ENCODE measurements around the gene KCNQ1OT1.
"Not testable (repeated sequence)": the region's sequence is repeated elsewhere in the genome, so short reads cannot be mapped to it uniquely, and the experiment has no call there.

The KCNQ1OT1 gene

DNA sequence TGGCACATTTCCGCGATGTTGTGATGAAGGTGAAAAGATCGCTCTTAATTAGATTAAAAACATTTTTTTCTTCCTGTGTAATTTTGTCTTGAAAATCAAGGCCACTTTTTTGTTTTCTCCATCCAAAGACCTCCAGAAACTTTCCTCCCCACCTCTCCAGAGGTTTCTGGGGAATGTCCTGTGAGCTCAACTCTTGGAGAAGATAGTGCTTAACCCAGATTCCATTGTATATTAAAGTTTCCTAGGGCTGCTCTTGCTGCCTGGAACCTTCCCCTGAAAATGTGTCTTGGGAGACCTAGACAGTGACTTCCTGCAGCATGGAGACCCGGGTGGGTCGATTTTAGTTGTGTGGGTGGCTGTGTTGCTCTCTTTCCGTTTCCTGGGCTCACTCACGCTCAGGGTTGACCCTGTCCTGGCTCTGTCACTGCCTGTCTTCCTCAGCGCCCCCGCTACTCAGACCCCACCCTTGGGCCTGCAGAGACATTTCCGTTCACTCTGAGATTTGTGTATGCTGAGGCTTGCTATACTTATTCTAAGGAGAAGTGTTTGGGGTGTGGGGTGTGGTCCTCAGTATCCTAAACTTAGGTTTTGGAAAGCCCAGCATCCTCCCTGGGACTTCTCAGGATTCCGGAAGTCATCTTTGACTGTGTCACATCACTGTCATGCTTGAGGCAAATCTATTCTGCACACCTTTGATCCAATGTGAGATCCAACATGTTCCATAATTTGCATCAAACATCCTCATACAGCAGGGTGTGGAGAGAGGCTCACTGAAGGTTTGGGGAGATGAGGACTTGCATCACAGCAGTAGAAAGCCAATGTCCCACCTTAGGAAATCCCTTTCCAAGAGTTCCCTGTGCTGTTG, 47.2 kb downstream of the KCNQ1OT1 start:
- no peak for DNase-seq (ENCODE audit: low read depth in 2 of 2)

DNA sequence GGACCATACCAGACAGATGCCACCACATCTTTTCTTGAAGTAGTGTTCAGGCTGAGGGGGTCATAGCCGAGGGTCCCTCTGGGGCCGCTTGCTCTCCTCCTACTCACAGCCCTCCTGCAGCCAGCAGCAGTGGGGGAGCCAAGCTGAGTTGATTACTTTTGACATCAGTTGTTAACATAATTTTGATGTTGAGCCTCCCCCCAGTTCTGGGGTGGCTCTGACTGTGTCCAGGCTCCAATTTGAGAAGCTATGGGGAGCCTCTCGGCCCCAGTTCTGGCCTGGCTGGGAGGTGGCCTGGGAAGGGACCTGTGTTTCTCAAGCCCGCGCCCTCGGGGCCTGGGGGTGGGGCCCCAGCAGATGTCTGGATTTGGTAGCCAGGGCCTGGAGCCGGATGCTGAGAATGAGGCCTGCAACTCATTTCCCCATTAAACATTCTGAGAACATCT, 47.9 kb downstream of the KCNQ1OT1 start:
- no peak for DNase-seq (ENCODE audit: low read depth in 2 of 2)

DNA sequence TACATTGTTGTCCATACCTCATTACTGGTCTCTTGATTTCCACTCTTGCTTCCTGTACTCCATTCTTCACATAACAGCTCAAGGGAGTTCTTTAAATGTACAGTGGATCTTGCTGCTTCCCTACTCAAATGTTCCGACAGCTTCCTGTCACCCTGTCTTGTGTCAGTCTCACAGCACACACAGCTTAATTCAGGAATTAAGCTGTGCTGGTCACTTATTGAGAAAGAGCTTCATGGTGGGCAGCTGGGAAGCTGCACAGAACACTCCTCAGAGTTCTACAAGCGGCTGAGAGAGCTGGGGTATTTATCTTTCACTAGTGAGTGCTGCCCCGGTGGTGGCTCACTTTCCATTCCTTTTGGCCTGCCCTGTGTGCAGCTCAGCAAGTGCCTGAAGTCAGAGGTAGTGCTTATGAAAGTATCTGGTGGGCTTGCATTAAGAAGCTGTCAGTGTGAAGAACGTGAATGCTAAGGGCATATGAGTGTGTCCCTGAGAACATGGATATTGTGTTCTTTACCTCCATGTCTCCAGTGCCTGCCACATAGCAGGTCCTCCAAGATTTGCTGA, 48.7 kb downstream of the KCNQ1OT1 start:
- DNase-seq (ENCODE audit: low read depth in 2 of 2): no peak

- DNase-seq (ENCODE audit: low read depth in 2 of 2): no peak
Observed at GRCh38 chr11:2650343-2650867, 49.4 kb downstream of the KCNQ1OT1 start.

- DNase-seq (ENCODE audit: low read depth in 2 of 2): no peak
Observed at GRCh38 chr11:2649848-2650247, 49.9 kb downstream of the KCNQ1OT1 start.

DNA sequence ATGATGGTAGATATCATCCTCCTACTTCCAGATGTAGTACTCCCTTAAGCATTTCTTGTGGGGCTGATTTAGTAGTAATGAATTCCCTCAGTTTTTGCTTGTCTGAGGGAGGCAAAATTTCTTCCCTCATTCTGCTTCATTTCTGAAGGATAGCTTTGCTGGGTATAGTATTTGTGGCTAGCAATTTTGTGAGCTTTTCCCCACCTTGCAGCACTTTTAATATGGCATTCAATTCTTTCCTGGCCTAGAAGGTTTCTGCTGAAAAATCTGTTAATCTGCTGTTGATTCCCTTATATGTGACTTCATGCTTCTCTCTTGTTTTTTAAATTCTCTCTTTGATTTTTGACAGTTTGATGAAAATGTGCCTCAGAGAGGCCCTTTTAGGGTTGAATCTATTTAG, 50.4 kb downstream of the KCNQ1OT1 start:
- no peak for DNase-seq (ENCODE audit: low read depth in 2 of 2)

DNA sequence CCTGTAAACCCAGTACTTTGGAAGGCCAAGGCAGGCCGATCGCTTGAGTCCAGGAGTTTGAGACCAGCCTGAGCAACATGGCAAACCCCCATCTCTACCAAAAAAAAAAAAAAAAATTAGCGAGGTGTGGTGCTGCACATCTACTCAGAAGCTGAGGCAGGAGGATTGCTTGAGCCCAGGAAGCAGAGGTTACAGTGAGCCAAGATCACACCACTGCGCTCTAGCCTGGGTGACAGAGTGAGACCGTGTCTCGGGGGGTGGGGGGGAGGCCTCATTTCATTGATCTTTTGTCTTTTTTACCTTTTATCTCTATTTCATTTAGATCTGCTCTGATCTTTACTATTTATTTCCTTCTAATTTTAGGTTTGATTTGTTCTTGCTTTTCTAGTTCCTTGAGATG, 51.8 kb downstream of the KCNQ1OT1 start:
- DNase-seq (ENCODE audit: low read depth in 2 of 2): no peak

- DNase-seq (ENCODE audit: low read depth in 2 of 2): no peak
Observed at GRCh38 chr11:2647167-2647566, 52.6 kb downstream of the KCNQ1OT1 start.

DNA sequence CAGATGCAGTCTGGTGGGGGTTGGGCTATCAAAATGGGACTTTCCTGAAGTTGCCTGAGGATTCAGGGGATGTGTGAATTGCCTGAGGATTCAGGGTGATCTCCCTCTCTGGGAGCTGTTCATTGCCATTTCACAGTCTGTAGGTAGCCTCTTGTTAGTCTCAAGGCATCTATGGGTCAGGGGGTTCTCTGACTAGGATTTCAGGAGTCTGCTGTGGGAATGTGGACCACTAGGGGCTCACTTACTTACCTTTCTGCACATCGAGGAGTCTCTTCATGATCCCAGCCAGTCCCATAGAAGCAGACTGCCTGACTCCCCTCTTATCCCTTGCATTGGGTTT, 54.0 kb downstream of the KCNQ1OT1 start:
- DNase-seq (ENCODE audit: low read depth in 2 of 2): no peak

- DNase-seq (ENCODE audit: low read depth in 2 of 2): no peak
Observed at GRCh38 chr11:2644844-2645778, 54.7 kb downstream of the KCNQ1OT1 start.

DNA sequence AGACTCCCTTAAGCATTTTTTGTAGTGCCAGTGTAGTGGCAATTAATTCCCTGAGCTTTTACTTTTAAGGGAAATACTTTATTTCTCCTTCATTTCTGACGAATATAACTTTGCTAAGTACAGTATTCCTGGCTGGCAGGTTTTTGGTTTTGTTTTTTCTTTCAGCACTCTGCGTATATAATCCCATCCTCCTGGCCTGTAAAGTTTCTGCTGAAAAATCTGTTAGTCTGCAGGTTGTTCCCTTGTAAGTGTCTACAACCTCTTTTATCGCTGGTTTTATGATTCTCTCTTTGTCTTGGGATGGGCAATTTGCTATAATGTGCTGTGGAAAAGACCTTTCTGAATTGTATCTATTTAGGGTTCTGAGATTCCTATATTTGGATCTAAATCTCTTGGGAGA, 56.0 kb downstream of the KCNQ1OT1 start:
- DNase-seq (ENCODE audit: low read depth in 2 of 2): no peak

DNA sequence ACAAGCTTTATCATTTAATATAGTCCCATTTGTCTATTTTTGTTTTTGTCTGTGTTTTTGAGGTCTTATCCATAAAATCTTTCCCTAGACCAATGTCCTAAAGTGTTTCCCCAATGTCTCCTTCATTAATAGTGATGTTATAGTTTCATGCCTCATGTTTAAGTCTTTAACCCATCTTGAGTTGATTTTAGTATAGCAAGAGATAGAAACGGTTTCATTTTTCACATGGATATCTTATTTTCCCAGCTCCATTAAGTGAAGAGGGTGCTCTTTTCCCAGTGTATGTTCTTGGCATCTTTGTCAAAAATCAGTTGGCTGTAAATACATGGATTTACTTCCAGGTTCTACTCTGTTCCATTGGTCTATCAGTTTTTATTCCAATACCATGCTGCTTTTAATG, 58.2 kb downstream of the KCNQ1OT1 start:
- DNase-seq (ENCODE audit: low read depth in 2 of 2): no peak

- DNase-seq (ENCODE audit: low read depth in 2 of 2): not testable (repeated sequence)
Observed at GRCh38 chr11:2639763-2640162, 60.0 kb downstream of the KCNQ1OT1 start.

GRCh38 chr11:2631161-2631560, 68.6 kb downstream of the KCNQ1OT1 start:
- no peak for DNase-seq (ENCODE audit: low read depth in 2 of 2)

DNA sequence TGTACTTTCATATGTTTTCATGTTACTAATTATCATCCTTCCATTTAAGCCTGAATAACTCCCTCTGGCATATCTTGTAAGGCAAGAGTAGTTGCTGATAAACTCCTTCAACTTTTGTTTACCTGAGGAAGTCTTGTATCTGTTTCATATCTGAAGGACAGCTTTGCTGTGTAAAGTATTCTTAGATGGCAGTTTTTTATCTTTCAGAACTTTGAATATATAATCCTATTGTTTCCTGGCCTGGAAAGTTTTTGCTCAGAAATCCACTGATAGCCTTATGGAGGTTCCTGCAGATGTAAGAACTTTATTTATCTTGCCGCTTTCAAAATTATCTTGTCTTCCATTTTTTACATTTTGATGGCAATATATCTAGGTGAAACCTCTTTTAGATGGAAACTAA, 69.1 kb downstream of the KCNQ1OT1 start:
- no peak for DNase-seq (ENCODE audit: low read depth in 2 of 2)

DNA sequence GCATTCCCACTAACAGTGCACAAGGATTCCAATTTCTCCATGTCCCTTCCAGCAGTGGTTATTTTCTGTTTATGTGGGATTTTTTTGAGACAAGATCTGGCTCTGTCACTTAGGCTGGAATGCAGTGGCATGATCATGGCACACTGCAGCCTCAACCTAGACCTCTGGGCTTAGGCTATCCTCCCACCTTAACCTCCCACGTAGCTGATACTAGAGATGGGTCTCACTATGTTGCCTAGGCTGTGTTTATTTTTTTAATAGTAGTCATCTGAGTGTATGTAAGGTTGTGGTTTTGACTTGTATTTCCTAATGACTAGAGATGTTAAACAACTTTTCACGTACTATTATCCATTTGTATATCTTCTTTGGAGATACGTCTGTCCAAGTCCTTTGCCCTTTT, 74.6 kb downstream of the KCNQ1OT1 start:
- no peak for DNase-seq (ENCODE audit: low read depth in 2 of 2)

DNA sequence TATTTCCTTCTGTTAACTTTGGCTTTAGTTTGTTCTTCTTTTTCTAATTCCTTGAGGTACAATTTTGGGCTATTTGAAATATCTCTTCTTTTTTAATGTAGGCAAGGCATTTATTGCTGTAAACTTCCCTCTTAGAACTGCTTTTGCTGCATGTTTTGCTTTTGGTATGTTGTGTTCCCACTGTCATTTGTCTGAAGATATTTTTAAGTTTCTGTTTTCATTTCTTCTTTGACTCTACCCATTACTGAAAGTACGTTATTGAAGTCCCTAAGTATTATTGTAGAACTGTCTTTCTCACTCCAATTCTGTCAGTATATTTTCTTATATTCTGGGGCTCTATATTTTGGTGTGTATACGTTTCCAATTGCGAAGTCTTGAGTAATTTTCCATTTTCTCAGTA, 77.9 kb downstream of the KCNQ1OT1 start:
- no peak for DNase-seq (ENCODE audit: low read depth in 2 of 2)

- DNase-seq (ENCODE audit: low read depth in 2 of 2): no peak
Observed at GRCh38 chr11:2612884-2613571, 86.8 kb downstream of the KCNQ1OT1 start.

- no peak for DNase-seq (ENCODE audit: low read depth in 2 of 2)
Observed at GRCh38 chr11:2609345-2609744, 90.4 kb downstream of the KCNQ1OT1 start.

GRCh38 chr11:2599561-2600189, 100.1 kb downstream of the KCNQ1OT1 start:
- DNase-seq (ENCODE audit: low read depth in 2 of 2): no peak

DNA sequence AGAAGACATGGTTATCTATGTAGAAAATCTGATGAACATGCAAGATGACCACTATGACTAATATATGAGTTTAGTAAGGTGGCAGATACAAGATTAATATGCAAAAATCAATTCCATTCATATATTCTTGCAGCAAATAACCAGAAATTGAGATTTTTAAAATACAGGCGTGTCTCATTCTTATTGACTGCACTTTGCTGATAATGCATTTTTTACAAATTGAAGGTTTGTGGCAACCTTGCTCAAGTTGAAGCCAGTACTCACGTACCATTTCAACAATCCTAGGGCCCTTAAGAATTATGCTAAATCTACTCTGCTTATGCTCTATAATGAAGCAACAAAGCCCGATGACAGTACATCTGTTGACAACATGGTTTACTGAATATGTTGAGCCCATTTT, 104.6 kb downstream of the KCNQ1OT1 start:
- no peak for DNase-seq (ENCODE audit: low read depth in 2 of 2)

Data from stimulated activated CD8-positive, alpha-beta memory T cell treated with anti-CD3 and anti-CD28 coated beads, Interleukin-15, amount 100 ng/mL, for 48 hours (primary cell).